ENCODE results near the gene CNNM2. TPM values are rescaled to one million over a fixed set of nuclear protein-coding genes. Genes with fewer than 3 reads are reported as not detected.

Gene CNNM2
- total and polyA plus RNA-seq, 8 donors, result 2.0 to 8.9 (median 5.9) TPM

DNA sequence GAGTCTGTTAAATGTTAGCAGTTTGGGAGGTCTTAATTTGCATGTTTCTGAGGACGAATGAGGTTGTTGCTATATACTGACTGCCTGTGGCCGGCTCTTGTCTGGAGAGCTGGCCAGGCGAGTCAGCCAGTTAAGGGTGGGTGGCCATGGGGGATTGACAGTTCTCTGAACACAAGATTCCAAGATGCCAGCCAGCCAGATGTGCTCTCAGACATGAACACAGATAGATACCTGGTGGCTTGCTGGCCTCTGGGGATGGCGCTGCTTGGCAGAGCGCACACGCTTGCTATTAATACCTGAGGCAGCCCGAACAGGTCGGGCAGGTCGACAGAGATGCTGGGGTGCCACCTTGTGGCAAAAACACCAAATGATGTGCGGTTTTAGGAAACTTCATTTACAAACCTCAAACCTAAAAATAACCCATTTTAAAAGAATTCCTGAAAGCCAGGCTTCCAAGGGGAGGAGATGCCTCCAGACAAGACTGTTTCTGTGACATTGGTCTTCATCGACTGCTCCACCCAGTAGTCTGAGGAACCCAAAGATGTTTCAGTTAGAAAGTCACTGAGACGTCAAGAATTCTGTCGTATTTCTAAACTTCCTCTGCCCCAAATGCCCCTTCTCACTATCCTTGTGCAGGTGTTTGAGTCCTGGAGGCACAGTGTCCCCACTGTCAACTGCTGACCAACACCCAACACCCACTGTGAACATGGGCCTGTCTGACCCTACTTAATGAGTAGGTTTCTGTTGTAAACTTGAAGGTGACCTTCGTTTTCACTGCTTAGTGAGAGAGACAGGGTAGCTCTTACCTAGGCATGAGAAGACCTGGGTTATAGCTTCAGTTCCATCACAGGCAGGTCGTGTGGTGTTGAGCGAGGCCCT lies 151.6 kb downstream of the CNNM2 start:
- Histone ChIP-seq H3K27ac (no peak overlapping the region), H3K4me3 (no peak overlapping the region), H3K36me3 (no peaks in the 10 kb centered on the region), H3K9me3 (no peaks in the 10 kb centered on the region), H3K4me1 (no peaks in the 10 kb centered on the region), H3K27me3 (no peaks in the 10 kb centered on the region)
- DNase-seq, result peak; percentile 40 to 82 (median 73)
- ATAC-seq, result peak; percentile 83 to 98 (median 97)
- FAIRE-seq, result no peak
- 38 to 42% methylated on average over 16 of the region's 16 CpGs for WGBS, 2 donors
- intact Hi-C loops (cut with DNase I), result loop anchor here in 2 of 3 donors (5.0 to 10.0 kb wide), 4 partner anchors 152 to 335 kb away; partner anchors contain the start of genes CNNM2 (in 2 of the 2) and CYP17A1 (in 1 of the 2)
- TF ChIP-seq, protein P1, sequence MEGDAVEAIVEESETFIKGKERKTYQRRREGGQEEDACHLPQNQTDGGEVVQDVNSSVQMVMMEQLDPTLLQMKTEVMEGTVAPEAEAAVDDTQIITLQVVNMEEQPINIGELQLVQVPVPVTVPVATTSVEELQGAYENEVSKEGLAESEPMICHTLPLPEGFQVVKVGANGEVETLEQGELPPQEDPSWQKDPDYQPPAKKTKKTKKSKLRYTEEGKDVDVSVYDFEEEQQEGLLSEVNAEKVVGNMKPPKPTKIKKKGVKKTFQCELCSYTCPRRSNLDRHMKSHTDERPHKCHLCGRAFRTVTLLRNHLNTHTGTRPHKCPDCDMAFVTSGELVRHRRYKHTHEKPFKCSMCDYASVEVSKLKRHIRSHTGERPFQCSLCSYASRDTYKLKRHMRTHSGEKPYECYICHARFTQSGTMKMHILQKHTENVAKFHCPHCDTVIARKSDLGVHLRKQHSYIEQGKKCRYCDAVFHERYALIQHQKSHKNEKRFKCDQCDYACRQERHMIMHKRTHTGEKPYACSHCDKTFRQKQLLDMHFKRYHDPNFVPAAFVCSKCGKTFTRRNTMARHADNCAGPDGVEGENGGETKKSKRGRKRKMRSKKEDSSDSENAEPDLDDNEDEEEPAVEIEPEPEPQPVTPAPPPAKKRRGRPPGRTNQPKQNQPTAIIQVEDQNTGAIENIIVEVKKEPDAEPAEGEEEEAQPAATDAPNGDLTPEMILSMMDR (IDR thresholded peaks at IDR 0.05), result peak; percentile 23 to 62 (median 46)

DNA sequence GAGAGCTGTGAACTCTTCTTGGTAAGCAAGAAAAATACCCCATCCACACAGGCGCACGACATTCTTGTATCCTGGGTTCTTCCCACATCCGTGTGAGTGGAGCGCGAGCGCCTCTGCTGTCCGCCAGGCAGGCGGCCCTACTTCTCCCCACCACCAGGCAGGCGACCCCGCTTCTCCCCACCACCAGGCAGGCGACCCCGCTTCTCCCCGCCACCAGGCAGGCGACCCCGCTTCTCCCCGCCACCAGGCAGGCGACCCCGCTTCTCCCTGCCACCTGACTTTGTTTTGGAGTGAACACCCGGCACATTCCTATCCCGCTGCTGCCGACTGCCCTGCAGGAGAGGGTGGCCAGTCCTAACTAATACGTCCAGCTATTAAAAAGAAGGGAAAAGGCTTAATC lies 154.2 kb downstream of the CNNM2 start:
- no peaks in the 10 kb centered on the region for H3K27me3 ChIP-seq
- peak in 1 of 6 donors; percentile 47 for DNase-seq
- ATAC-seq, result no peak
- no peaks in the 10 kb centered on the region for H3K9me3 ChIP-seq
- TF ChIP-seq, protein P1 (IDR thresholded peaks at IDR 0.05), result no peak
- H3K27ac ChIP-seq, result no peak overlapping the region
- FAIRE-seq, result no peak
- H3K4me3 ChIP-seq, result no peak overlapping the region
- 91 to 95% methylated on average over 22 of the region's 22 CpGs for WGBS, 2 donors
- H3K36me3 ChIP-seq, result peaks cover 0 to 4% (median 0%) of the 10 kb centered on the region in 3 donors
- intact Hi-C loops (cut with DNase I), result loop anchor here in 2 of 3 donors (10.0 kb wide), 3 partner anchors 157 to 337 kb away; partner anchors contain the start of genes CNNM2 (in 1 of the 2) and CYP17A1 (in 1 of the 2)
- no peaks in the 10 kb centered on the region for H3K4me1 ChIP-seq

DNA sequence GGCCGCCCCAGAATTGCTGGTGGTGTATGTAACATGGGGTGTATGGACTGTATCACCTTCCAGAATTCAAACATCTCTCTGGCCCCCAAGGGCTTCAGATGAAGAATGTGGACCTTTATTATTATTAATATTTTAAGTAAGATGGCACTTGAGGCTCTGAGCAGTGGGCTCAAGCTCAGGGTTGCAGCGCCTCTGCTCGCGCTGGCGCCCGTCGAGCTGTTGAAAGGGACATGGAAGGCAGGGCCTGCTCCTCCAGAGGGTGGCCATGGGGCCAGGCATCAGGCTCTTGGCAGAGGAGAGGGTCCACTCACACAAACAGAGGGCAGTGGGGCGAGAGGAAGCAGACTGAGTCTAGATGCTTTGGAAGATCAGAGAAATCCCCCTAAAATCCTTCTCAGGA lies 154.8 kb downstream of the CNNM2 start:
- Histone ChIP-seq H3K27me3 (no peaks in the 10 kb centered on the region), H3K27ac (no peak overlapping the region), H3K9me3 (no peaks in the 10 kb centered on the region), H3K36me3 (peaks cover 0 to 4% (median 0%) of the 10 kb centered on the region in 3 donors), H3K4me1 (no peaks in the 10 kb centered on the region), H3K4me3 (no peak overlapping the region)
- DNase-seq (peak in 1 of 6 donors; percentile 31), FAIRE-seq (no peak), ATAC-seq (no peak)
- TF ChIP-seq, protein P1 (IDR thresholded peaks at IDR 0.05), result no peak
- 95 to 96% methylated on average over 8 of the region's 8 CpGs for WGBS, 2 donors
- intact Hi-C loops (cut with DNase I), result loop anchor here in 2 of 3 donors (10.0 kb wide), 3 partner anchors 158 to 338 kb away; partner anchors contain the start of genes CNNM2 (in 1 of the 2) and CYP17A1 (in 1 of the 2)

DNA sequence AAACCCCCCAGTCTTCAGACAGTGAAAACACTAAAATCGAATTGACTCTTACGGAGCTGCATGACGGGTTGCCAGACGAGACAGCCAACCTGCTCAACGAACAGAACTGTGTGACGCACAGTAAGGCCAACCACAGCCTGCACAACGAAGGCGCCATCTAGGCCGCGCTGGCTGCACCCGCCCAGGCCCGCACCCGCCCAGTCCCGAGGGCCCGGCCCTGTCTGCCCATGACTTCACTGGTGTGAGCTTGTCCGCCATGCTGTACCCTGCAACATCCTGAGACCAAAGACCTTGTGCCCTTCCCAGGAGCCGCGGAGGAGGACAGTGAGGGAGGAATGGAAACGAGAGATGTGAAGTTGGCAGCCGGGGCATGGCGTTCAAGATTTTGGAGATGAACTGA lies 158.9 kb downstream of the CNNM2 start:
- ATAC-seq (no peak), DNase-seq (peak in 1 of 6 donors; percentile 34), FAIRE-seq (no peak)
- H3K27ac ChIP-seq, result no peak overlapping the region
- TF ChIP-seq, protein P1 (IDR thresholded peaks at IDR 0.05), result no peak
- no peaks in the 10 kb centered on the region for H3K27me3 ChIP-seq
- intact Hi-C loops (cut with DNase I), result loop anchor here in 2 of 3 donors (10.0 kb wide), 3 partner anchors 162 to 342 kb away; partner anchors contain the start of genes CNNM2 (in 1 of the 2) and CYP17A1 (in 1 of the 2)
- H3K9me3 ChIP-seq, result no peaks in the 10 kb centered on the region
- no peaks in the 10 kb centered on the region for H3K4me1 ChIP-seq
- H3K4me3 ChIP-seq, result no peak overlapping the region
- peaks cover 0 to 4% (median 0%) of the 10 kb centered on the region in 3 donors for H3K36me3 ChIP-seq
- 92 to 93% methylated on average over 21 of the region's 21 CpGs for WGBS, 2 donors

Measured in pancreas (tissue), 10 donors.